Ovary (tissue), 9 donors: Measurements from ENCODE around the gene PIP5K1A. TPM values are rescaled to one million over a fixed set of nuclear protein-coding genes. Genes with fewer than 3 reads are reported as not detected.
A peak's percentile ranks its signal among the peaks of the same experiment; 100 is the strongest.

Experiments
- DNase-seq, 5 donors: peaks; one replicate each; pipeline ENCODE4 v3.0.0-alpha.2; 2019 to 2020
- H3K27ac ChIP-seq, 2 donors: fragments of 200-600 bp; one replicate each; pipeline versions ENCODE4 v1.5.1 to v1.8.0; 2019 to 2022
- H3K27me3 ChIP-seq: fragments of 200-600 bp; one replicate; pipeline ENCODE4 v1.8.0; 2022
- H3K36me3 ChIP-seq: fragments of 200-600 bp; sonication (generic); one replicate; pipeline ENCODE4 v1.5.1; 2019
- H3K4me1 ChIP-seq: one replicate; pipeline ENCODE4 v1.8.1; 2013; ENCODE audit warnings: mild to moderate bottlenecking, moderate library complexity; ENCODE audit not compliant: insufficient read depth
- H3K4me3 ChIP-seq: fragments of 200-600 bp; sonication (generic); one replicate; pipeline ENCODE4 v1.5.1; 2017
- H3K9me3 ChIP-seq, 2 donors: fragments of 200-600 bp in 1 of 2; sonication (generic) in 1 of 2; one replicate each; pipeline versions ENCODE4 v1.5.1 to v1.8.1; 2013 to 2019; ENCODE audit warnings: mild to moderate bottlenecking in 1 of 2, moderate library complexity in 1 of 2
- CTCF ChIP-seq, 3 donors: fragments of 450-650 bp in 2 of 3; fragments of 200-600 bp in 1 of 3; IDR thresholded peaks; one replicate each; pipeline versions ENCODE4 v1.5.1 to v1.8.0; 2016 to 2022; ENCODE audit warnings: antibody characterized with exemption in 3 of 3, mild to moderate bottlenecking in 1 of 3
- EP300 ChIP-seq: sonication (generic); formaldehyde crosslinking; IDR thresholded peaks from one replicate; pipeline ENCODE4 v1.6.1; 2017; ENCODE audit warnings: antibody characterized with exemption
- POLR2A ChIP-seq: fragments of 450-650 bp; IDR thresholded peaks from one replicate; pipeline ENCODE4 v1.6.1; 2017; ENCODE audit warnings: antibody characterized with exemption, mild to moderate bottlenecking, moderate library complexity
- WGBS, 3 donors: extraction: QIAGEN DNeasy Blood & Tissue Kit in 1 of 3; methylation state at CpG; one replicate each; pipeline versions ENCODE4 v1.1.5 to v1.1.7; 2013 to 2017; 5-methylcytosine and 5-hydroxymethylcytosine counted together
- intact Hi-C, 4 donors: fragments of 100-400 bp; cut with DNase I; formaldehyde crosslinking; loops; one replicate each; pipeline versions ENCODE4 v1.11.0 to v1.15.1; 2022 to 2023
- polyA plus RNA-seq, 2 donors: library from polyadenylated mRNA; stranded (reverse); fragments of 200-250 nt in 1 of 2; fragments of 350-450 nt in 1 of 2; fragmentation: Illumina TruSeq in 1 of 2; extraction: RNeasy Lipid Tissue Mini Kit (QIAGEN cat#74804) in 1 of 2; gene quantifications; one replicate each; pipeline ENCODE4 v1.2.3, GENCODE V29; 2013 to 2014
- total RNA-seq, 7 donors: library from RNA; depleted of rRNA in 2 of 7; stranded (reverse); fragments of >200 nt in 2 of 7; fragmentation: NEBNext Ultra II Directional in 3 of 7; extraction: Animal tissue kit (Norgen Biotek cat#: 25700) in 3 of 7; gene quantifications; one replicate each; pipeline versions ENCODE4 v1.1.0 to v1.2.4, GENCODE V29; 2016 to 2023
- donor health status: DM: no; HTN: no; CAD: no; lungs with moderate emphysema.
- donor health status: DM: no; HTN: no; CAD: no.
- donor health status: Bipolar disorder and iron deficiency.
- donor health status: DM: yes; HTN: yes; CAD: no.
- donor health status: DM: no; HTN: no; CAD: no.
- donor health status: DM: yes; HTN: yes; CAD: no.

PIP5K1A gene
- total and polyA plus RNA-seq, 9 donors = 19.8 to 62.8 (median 47.5) TPM

- WGBS, 3 donors = 0 to 1% (median 0%) methylated on average over 53 to 74 of the region's 74 CpGs
- Histone ChIP-seq H3K27ac (peak within 1 kb of the TSS; percentile 91 to 98), H3K36me3 (no peaks in the 10 kb centered on the region), H3K27me3 (no peaks in the 10 kb centered on the region), H3K4me3 (peak within 1 kb of the TSS; percentile 79), H3K4me1 (peaks cover 9% of the 10 kb centered on the region), H3K9me3 (no peaks in the 10 kb centered on the region)
- intact Hi-C loops = no loop called here
- TF ChIP-seq POLR2A (peak; percentile 41), CTCF (IDR thresholded peaks at IDR 0.05) (peak in 1 of 3 donors; percentile 16), EP300 (no peak)
- peak; percentile 100 for DNase-seq
Observed at GRCh38 chr1:151281969-151282882, 83.9 kb downstream of the PIP5K1A start, which contains the start of gene ZNF687. Gene ZNF687, plus strand, starts transcription at chr1:151282299. Its CDS starts 3,993 bp downstream, at chr1:151286292.

- Histone ChIP-seq H3K9me3 (no peaks in the 10 kb centered on the region), H3K4me3 (peak overlapping the region; percentile 55), H3K27ac (peak overlapping the region; percentile 75 to 98), H3K36me3 (no peaks in the 10 kb centered on the region), H3K27me3 (no peaks in the 10 kb centered on the region), H3K4me1 (peaks cover 9% of the 10 kb centered on the region)
- DNase-seq = peak in 4 of 5 donors; percentile 37 to 64 (median 53)
- 4 to 10% (median 5%) methylated on average over 30 to 44 of the region's 44 CpGs for WGBS, 3 donors
- intact Hi-C loops = no loop called here
- no peak for TF ChIP-seq CTCF (IDR thresholded peaks at IDR 0.05)
- no peak for TF ChIP-seq EP300
- no peak for TF ChIP-seq POLR2A
Observed at GRCh38 chr1:151282883-151283725, 84.8 kb downstream of the PIP5K1A start.

- intact Hi-C loops = no loop called here
- TF ChIP-seq EP300 = no peak
- TF ChIP-seq CTCF (IDR thresholded peaks at IDR 0.05) = no peak
- no peak for TF ChIP-seq POLR2A
- DNase-seq = no peak
- H3K36me3 ChIP-seq = no peaks in the 10 kb centered on the region
- no peaks in the 10 kb centered on the region for H3K27me3 ChIP-seq
- 53 to 54% (median 53%) methylated on average over 2 of the region's 2 CpGs for WGBS, 3 donors
- H3K27ac ChIP-seq = no peak overlapping the region
- no peaks in the 10 kb centered on the region for H3K9me3 ChIP-seq
- H3K4me3 ChIP-seq = no peak overlapping the region
- peaks cover 9% of the 10 kb centered on the region for H3K4me1 ChIP-seq
Observed at GRCh38 chr1:151284013-151284577, 85.7 kb downstream of the PIP5K1A start.
